Esophagus squamous epithelium (tissue), 4 donors: Measurements from ENCODE around the gene CRYBA4.

Experiments
- POLR2A ChIP-seq, 4 donors: fragments of 450-650 bp; IDR thresholded peaks; one replicate each; pipeline ENCODE4 v1.6.1; 2017; ENCODE audit warnings: antibody characterized with exemption in 4 of 4, mild to moderate bottlenecking in 4 of 4, moderate library complexity in 3 of 4
- TF ChIP-seq, protein P1 (sequence below), 6 experiments: fragments of 450-650 bp in 4 of 6; fragments of 200-600 bp in 2 of 6; sonication (generic) in 2 of 6; IDR thresholded peaks; one replicate each; pipeline ENCODE4 v1.5.1; 2016 to 2019; ENCODE audit warnings: antibody characterized with exemption in 6 of 6, mild to moderate bottlenecking in 4 of 6, moderate library complexity in 4 of 6

- no peak for TF ChIP-seq POLR2A (IDR thresholded peaks at IDR 0.05)
- TF ChIP-seq, protein P1, sequence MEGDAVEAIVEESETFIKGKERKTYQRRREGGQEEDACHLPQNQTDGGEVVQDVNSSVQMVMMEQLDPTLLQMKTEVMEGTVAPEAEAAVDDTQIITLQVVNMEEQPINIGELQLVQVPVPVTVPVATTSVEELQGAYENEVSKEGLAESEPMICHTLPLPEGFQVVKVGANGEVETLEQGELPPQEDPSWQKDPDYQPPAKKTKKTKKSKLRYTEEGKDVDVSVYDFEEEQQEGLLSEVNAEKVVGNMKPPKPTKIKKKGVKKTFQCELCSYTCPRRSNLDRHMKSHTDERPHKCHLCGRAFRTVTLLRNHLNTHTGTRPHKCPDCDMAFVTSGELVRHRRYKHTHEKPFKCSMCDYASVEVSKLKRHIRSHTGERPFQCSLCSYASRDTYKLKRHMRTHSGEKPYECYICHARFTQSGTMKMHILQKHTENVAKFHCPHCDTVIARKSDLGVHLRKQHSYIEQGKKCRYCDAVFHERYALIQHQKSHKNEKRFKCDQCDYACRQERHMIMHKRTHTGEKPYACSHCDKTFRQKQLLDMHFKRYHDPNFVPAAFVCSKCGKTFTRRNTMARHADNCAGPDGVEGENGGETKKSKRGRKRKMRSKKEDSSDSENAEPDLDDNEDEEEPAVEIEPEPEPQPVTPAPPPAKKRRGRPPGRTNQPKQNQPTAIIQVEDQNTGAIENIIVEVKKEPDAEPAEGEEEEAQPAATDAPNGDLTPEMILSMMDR (IDR thresholded peaks at IDR 0.05): no peak
These were observed 5.1 kb upstream of the CRYBA4 start for GRCh38 chr22:26616650-26617049.
